ENCODE data around the gene MPRIP.

DNA sequence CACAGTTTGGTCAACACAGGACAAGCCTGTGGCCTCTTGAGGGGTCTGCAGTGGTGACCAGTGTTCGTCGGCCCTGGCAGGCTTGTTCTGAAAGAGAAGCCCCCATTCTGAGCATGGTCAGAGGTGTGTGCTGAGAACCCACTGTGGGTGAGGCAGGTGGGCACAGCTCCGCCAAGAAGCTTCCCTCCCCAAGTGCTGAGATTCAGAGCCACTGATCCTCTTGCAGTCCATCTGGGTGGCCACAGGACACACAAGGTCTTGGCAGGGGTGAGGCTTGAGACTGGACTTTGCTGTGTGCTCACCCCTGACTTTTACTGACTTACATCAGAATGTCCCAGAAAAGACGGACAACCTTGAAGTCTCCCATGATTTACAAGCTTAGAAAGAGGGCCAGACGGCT lies 18.7 kb downstream of the MPRIP start:
- TF ChIP-seq, protein P1, sequence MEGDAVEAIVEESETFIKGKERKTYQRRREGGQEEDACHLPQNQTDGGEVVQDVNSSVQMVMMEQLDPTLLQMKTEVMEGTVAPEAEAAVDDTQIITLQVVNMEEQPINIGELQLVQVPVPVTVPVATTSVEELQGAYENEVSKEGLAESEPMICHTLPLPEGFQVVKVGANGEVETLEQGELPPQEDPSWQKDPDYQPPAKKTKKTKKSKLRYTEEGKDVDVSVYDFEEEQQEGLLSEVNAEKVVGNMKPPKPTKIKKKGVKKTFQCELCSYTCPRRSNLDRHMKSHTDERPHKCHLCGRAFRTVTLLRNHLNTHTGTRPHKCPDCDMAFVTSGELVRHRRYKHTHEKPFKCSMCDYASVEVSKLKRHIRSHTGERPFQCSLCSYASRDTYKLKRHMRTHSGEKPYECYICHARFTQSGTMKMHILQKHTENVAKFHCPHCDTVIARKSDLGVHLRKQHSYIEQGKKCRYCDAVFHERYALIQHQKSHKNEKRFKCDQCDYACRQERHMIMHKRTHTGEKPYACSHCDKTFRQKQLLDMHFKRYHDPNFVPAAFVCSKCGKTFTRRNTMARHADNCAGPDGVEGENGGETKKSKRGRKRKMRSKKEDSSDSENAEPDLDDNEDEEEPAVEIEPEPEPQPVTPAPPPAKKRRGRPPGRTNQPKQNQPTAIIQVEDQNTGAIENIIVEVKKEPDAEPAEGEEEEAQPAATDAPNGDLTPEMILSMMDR (IDR thresholded peaks at IDR 0.05): no peak
- no peak for TF ChIP-seq POLR2A (IDR thresholded peaks at IDR 0.05)
